Measurements from ENCODE around the gene HYCC1.
"Not testable (repeated sequence)": the region's sequence is repeated elsewhere in the genome, so short reads cannot be mapped to it uniquely, and the experiment has no call there.

Gene HYCC1

GRCh38 chr7:22979251-22979650 is 34.7 kb downstream of the HYCC1 start:
- POLR2A ChIA-PET = no interaction called here

GRCh38 chr7:22974636-22975035 is 39.3 kb downstream of the HYCC1 start:
- H3K4me3 ChIP-seq (ENCODE audit: low read depth, low read length); POLR2A ChIA-PET; DNase-seq (ENCODE audit: low read depth, low spot score); CTCF ChIA-PET: not testable (repeated sequence)

More at GRCh38 chr7:22979251-22979650, 34.7 kb downstream of the HYCC1 start:
- DNase-seq (ENCODE audit: low read depth, low spot score) = no peak
- TF ChIP-seq CTCF (IDR thresholded peaks at IDR 0.05; ENCODE audit: insufficient read depth, low read length, missing control alignments) = no peak
- H3K4me3 ChIP-seq (ENCODE audit: low read depth, low read length) = no peak overlapping the region
- CTCF ChIA-PET = interaction anchor here (1.0 to 1.7 kb wide), 3 partner anchors 8 to 76 kb away, joined by 3 to 4 read pairs (median 3); no protein-coding TSS in a partner anchor

GRCh38 chr7:22972207-22972606 is 41.7 kb downstream of the HYCC1 start:
- DNase-seq (ENCODE audit: low read depth, low spot score) = no peak
- no peak overlapping the region for H3K4me3 ChIP-seq (ENCODE audit: low read depth, low read length)
- POLR2A ChIA-PET = no interaction called here
- CTCF ChIA-PET = interaction anchor here (1.2 to 1.7 kb wide), 3 partner anchors 13 to 82 kb away, joined by 3 to 4 read pairs (median 3); no protein-coding TSS in a partner anchor
- TF ChIP-seq CTCF (IDR thresholded peaks at IDR 0.05; ENCODE audit: insufficient read depth, low read length, missing control alignments) = no peak

GRCh38 chr7:22969010-22969431 is 44.9 kb downstream of the HYCC1 start:
- no peak overlapping the region for H3K4me3 ChIP-seq (ENCODE audit: low read depth, low read length)
- ChIA-PET POLR2A (no interaction called here), CTCF (interaction anchor here (1.1 kb wide), 1 partner anchor 408 kb away, joined by 3 read pairs; no protein-coding TSS in a partner anchor)
- TF ChIP-seq CTCF (IDR thresholded peaks at IDR 0.05; ENCODE audit: insufficient read depth, low read length, missing control alignments) = no peak
- no peak for DNase-seq (ENCODE audit: low read depth, low spot score)

Measured in AG04449 (cell line).